Keratinocyte (primary cell): ENCODE data around the gene ANKRD1. TPM values are rescaled to one million over a fixed set of nuclear protein-coding genes. Genes with fewer than 3 reads are reported as not detected.

Experiments
- DNase-seq: peaks from one replicate; pipeline ENCODE4 v3.0.0-alpha.2; 2011; ENCODE audit warnings: low read depth, missing footprints, low spot score
- FAIRE-seq: peaks from 2 replicates; lab custom pipeline; 2011; peaks lifted over from hg19 to GRCh38; lab: Jason Lieb, UNC
- H2AFZ ChIP-seq: 2 replicates; pipeline ENCODE4 v1.6.0; 2012; ENCODE audit warnings: low read length, control low read depth, inconsistent platforms; ENCODE audit not compliant: control insufficient read depth
- H3K27ac ChIP-seq: 2 replicates; pipeline ENCODE4 v1.5.1; 2011; ENCODE audit warnings: low read length; ENCODE audit not compliant: control insufficient read depth, insufficient read depth
- H3K27me3 ChIP-seq: 3 replicates; pipeline ENCODE4 v1.6.0; 2011; ENCODE audit warnings: low read length; ENCODE audit not compliant: control insufficient read depth, insufficient read depth; ENCODE audit errors: extremely low read depth
- H3K36me3 ChIP-seq, 2 experiments: 2 replicates in 1 of 2; 3 replicates in 1 of 2; pipeline ENCODE4 v1.5.1; 2011; ENCODE audit warnings: low read length in 2 of 2, mild to moderate bottlenecking in 1 of 2; ENCODE audit not compliant: control insufficient read depth in 2 of 2, insufficient read depth in 2 of 2; ENCODE audit errors: extremely low read depth in 1 of 2
- H3K4me1 ChIP-seq: 3 replicates; pipeline ENCODE4 v1.5.1; 2011; ENCODE audit warnings: low read length; ENCODE audit not compliant: control insufficient read depth, insufficient read depth; ENCODE audit errors: extremely low read depth
- H3K4me2 ChIP-seq: 3 replicates; pipeline ENCODE4 v1.6.0; 2011; ENCODE audit warnings: low read depth, low read length; ENCODE audit not compliant: control insufficient read depth, insufficient read depth; ENCODE audit errors: extremely low read depth
- H3K4me3 ChIP-seq, 3 experiments: fragments of 200-600 bp in 1 of 3; sonication (generic) in 1 of 3; 2 replicates in 2 of 3; 3 replicates in 1 of 3; pipeline ENCODE4 v1.5.1; 2011 to 2016; ENCODE audit warnings: low read length in 3 of 3, mild to moderate bottlenecking in 3 of 3, control low read depth in 2 of 3, inconsistent platforms in 1 of 3, low read depth in 1 of 3, mixed read lengths in 1 of 3, mixed run types in 1 of 3, moderate library complexity in 1 of 3; ENCODE audit not compliant: control insufficient read depth in 2 of 3, insufficient read depth in 2 of 3; ENCODE audit errors: extremely low read depth in 1 of 3
- H3K79me2 ChIP-seq: 2 replicates; pipeline ENCODE4 v1.6.0; 2012; ENCODE audit warnings: low read length; ENCODE audit not compliant: control insufficient read depth, insufficient read depth
- H3K9ac ChIP-seq: 3 replicates; pipeline ENCODE4 v1.6.0; 2011; ENCODE audit warnings: low read length; ENCODE audit not compliant: control insufficient read depth, insufficient read depth; ENCODE audit errors: extremely low read depth
- H3K9me1 ChIP-seq: 3 replicates; pipeline ENCODE4 v1.6.0; 2011; ENCODE audit warnings: low read length; ENCODE audit not compliant: control insufficient read depth, insufficient read depth; ENCODE audit errors: extremely low read depth
- H3K9me3 ChIP-seq: 2 replicates; pipeline ENCODE4 v1.5.1; 2012; ENCODE audit warnings: low read depth, low read length; ENCODE audit not compliant: control insufficient read depth
- H4K20me1 ChIP-seq: 3 replicates; pipeline ENCODE4 v1.6.0; 2011; ENCODE audit warnings: low read length; ENCODE audit not compliant: control insufficient read depth, insufficient read depth; ENCODE audit errors: extremely low read depth
- EZH2 ChIP-seq: IDR thresholded peaks from one replicate; pipeline ENCODE4 v1.6.1; 2012; ENCODE audit warnings: inconsistent platforms, mild to moderate bottlenecking, low read length, moderate library complexity
- dilution Hi-C: fragments of 300-500 bp; cut with MboI; formaldehyde crosslinking; loops from one replicate; pipeline ENCODE4 v1.7.0; 2020; ENCODE audit warnings: low sequenced_read_pairs; ENCODE audit not compliant: extremely low pct_ligation_motif_present
- polyA plus RNA-seq, 5 experiments: library from polyadenylated mRNA; depleted of rRNA in 3 of 5; stranded (reverse) in 3 of 5; stranded (forward) in 1 of 5; unstranded in 1 of 5; fragments of >200 nt; gene quantifications; 1 replicate in 1 of 5; 2 replicates in 3 of 5; 3 replicates in 1 of 5; pipeline versions ENCODE4 v1.2.1 to v1.2.3, GENCODE V29; 2011 to 2012; ENCODE audit warnings: missing spikeins in 2 of 5, low read depth in 1 of 5, low replicate concordance in 1 of 5
- TF ChIP-seq, protein P1 (sequence below), 3 experiments: IDR thresholded peaks in 1 of 3; conservative IDR thresholded peaks in 1 of 3; optimal IDR thresholded peaks in 1 of 3; 2 replicates in 2 of 3; 3 replicates in 1 of 3; pipeline versions ENCODE3 to v1.5.1; 2011; ENCODE audit warnings: low read length in 3 of 3, mild to moderate bottlenecking in 3 of 3, moderate library complexity in 2 of 3, control low read depth in 1 of 3, inconsistent platforms in 1 of 3; ENCODE audit not compliant: insufficient read depth in 2 of 3; ENCODE audit errors: extremely low read depth in 1 of 3

ANKRD1 gene
- polyA plus RNA-seq, 1 donor (not counting 4 experiments of a cell fraction or from before 2014, with no cell fraction given): 0.07 TPM

DNA sequence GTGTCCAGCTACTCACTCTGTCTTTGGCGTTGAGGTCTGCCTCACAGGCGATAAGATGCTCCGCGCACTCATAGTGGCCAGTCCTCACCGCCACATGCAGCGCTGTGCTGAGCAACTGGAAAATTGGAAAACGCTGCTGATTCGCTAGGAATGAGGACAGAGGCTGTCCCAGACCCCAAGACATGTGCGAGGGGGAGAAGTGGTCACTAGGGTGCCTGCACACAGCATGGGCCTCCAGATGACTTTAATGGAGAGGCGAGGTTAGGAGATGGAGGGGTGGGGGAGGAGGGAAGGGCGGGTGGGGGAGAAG lies 5.2 kb downstream of the ANKRD1 start:
- dilution Hi-C loops: no loop called here
- Histone ChIP-seq H4K20me1 (no peaks in the 10 kb centered on the region), H2AFZ (no peak overlapping the region), H3K4me2 (no peak overlapping the region), H3K27ac (no peak overlapping the region), H3K36me3 (no peaks in the 10 kb centered on the region), H3K4me1 (peaks cover 13% of the 10 kb centered on the region), H3K9me3 (no peaks in the 10 kb centered on the region), H3K27me3 (no peaks in the 10 kb centered on the region), H3K4me3 (no peak overlapping the region), H3K79me2 (no peaks in the 10 kb centered on the region), H3K9ac (no peak overlapping the region), H3K9me1 (no peaks in the 10 kb centered on the region)
- FAIRE-seq: no peak
- no peak for TF ChIP-seq EZH2
- TF ChIP-seq, protein P1, sequence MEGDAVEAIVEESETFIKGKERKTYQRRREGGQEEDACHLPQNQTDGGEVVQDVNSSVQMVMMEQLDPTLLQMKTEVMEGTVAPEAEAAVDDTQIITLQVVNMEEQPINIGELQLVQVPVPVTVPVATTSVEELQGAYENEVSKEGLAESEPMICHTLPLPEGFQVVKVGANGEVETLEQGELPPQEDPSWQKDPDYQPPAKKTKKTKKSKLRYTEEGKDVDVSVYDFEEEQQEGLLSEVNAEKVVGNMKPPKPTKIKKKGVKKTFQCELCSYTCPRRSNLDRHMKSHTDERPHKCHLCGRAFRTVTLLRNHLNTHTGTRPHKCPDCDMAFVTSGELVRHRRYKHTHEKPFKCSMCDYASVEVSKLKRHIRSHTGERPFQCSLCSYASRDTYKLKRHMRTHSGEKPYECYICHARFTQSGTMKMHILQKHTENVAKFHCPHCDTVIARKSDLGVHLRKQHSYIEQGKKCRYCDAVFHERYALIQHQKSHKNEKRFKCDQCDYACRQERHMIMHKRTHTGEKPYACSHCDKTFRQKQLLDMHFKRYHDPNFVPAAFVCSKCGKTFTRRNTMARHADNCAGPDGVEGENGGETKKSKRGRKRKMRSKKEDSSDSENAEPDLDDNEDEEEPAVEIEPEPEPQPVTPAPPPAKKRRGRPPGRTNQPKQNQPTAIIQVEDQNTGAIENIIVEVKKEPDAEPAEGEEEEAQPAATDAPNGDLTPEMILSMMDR (optimal IDR thresholded peaks at IDR 0.05 in 1 of 3, IDR thresholded peaks at IDR 0.05 in 1 of 3, conservative IDR thresholded peaks at IDR 0.05 in 1 of 3; ENCODE audit: extremely low read depth in 1 of 3, insufficient read depth in 2 of 3, low read length in 3 of 3): no peak
- no peak for DNase-seq

DNA sequence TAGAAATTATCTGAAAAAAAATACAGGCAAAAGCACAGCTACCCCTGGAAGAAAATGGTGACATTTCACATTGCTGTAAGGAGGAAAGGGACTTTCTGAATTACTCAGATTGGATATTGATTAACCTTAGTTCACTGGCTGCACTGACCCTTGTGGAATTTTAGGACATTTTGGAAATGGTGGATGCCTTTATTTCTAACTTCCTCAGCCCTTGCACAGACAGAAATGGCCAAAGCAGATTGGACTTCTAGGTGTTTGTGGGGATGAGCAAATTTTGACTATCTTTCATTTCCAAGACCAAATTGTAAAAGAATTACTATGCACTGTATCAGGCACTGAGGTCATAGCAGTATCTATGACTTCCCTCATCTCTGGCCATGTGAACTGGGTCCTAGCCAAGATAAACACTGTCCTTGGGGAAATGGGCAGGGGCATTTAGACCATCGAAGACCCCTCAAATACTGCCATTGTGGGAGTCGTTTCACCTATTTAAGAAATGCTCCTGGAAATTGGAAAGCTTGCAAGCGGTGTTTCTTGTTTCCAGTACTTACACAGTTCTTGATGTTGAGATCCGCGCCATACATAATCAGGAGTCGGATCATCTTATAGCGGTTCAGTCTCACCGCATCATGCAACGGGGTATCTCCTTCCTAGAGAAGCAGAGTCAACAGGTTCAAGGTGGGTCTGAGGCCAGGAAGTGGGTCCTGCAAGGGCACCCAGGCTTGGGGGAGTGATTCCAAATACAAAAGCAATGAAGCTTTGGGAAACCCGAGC lies 5.7 kb downstream of the ANKRD1 start:
- Histone ChIP-seq H3K9ac (no peak overlapping the region), H3K4me3 (no peak overlapping the region), H3K27me3 (no peaks in the 10 kb centered on the region), H3K9me3 (no peaks in the 10 kb centered on the region), H2AFZ (no peak overlapping the region), H3K9me1 (no peaks in the 10 kb centered on the region), H3K36me3 (no peaks in the 10 kb centered on the region), H3K79me2 (no peaks in the 10 kb centered on the region), H3K4me1 (peaks cover 13% of the 10 kb centered on the region), H3K27ac (no peak overlapping the region), H4K20me1 (no peaks in the 10 kb centered on the region), H3K4me2 (no peak overlapping the region)
- TF ChIP-seq, protein P1 (optimal IDR thresholded peaks at IDR 0.05 in 1 of 3, IDR thresholded peaks at IDR 0.05 in 1 of 3, conservative IDR thresholded peaks at IDR 0.05 in 1 of 3; ENCODE audit: extremely low read depth in 1 of 3, insufficient read depth in 2 of 3, low read length in 3 of 3): no peak
- TF ChIP-seq EZH2: no peak
- dilution Hi-C loops: no loop called here
- DNase-seq: no peak
- FAIRE-seq: no peak
